Measurements from ENCODE around the gene MMS19.

DNA sequence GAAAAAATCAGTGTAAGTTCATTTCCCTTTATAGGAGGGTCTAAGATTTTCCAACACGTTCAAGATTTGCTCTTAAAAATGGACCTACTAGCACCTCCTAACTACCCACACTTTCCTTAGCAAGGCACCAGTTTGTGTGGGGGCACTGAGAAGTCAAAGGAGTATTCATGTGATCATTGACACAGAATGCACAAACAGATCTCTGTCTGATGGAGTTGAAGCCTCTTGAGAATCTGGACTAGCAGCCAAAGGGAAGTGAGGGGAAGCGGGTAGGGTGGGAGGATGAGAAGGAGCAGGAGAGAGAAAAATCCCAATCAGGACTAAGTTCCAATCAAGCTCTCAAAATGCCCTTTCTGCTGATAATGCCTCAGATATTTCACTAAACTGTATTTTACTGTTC is 4.1 kb downstream of the MMS19 start:
- TF ChIP-seq, protein P1, sequence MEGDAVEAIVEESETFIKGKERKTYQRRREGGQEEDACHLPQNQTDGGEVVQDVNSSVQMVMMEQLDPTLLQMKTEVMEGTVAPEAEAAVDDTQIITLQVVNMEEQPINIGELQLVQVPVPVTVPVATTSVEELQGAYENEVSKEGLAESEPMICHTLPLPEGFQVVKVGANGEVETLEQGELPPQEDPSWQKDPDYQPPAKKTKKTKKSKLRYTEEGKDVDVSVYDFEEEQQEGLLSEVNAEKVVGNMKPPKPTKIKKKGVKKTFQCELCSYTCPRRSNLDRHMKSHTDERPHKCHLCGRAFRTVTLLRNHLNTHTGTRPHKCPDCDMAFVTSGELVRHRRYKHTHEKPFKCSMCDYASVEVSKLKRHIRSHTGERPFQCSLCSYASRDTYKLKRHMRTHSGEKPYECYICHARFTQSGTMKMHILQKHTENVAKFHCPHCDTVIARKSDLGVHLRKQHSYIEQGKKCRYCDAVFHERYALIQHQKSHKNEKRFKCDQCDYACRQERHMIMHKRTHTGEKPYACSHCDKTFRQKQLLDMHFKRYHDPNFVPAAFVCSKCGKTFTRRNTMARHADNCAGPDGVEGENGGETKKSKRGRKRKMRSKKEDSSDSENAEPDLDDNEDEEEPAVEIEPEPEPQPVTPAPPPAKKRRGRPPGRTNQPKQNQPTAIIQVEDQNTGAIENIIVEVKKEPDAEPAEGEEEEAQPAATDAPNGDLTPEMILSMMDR (IDR thresholded peaks at IDR 0.05; ENCODE audit: low read depth, low read length), result no peak
- TF ChIP-seq EZH2phosphoT487 (IDR thresholded peaks at IDR 0.05; ENCODE audit: low read depth), result no peak

Data from OCI-LY3 (cell line).